Endothelial cell of umbilical vein (primary cell): ENCODE data around the gene CCDC93. TPM values are rescaled to one million over a fixed set of nuclear protein-coding genes. Genes with fewer than 3 reads are reported as not detected.

Source experiments
- BruUV-seq: library from RNA; stranded (reverse); fragments of 400-500 nt; replicated peaks from 2 replicates; lab custom pipeline; 2021; lab: Mats Ljungman, UMichigan
- CTCF ChIA-PET: fragments of 300-600, 350-600 bp; sonication (Branson Sonifier 250); formaldehyde crosslinking; loops from one replicate; lab custom pipeline; 2021; ENCODE audit warnings: antibody characterized with exemption, inconsistent platforms; lab: Charles Lee
- POLR2A ChIA-PET: fragments of 300-600, 350-600 bp; sonication (Branson Sonifier 250); formaldehyde crosslinking; loops from one replicate; lab custom pipeline; 2021; ENCODE audit warnings: antibody characterized with exemption, inconsistent platforms; lab: Charles Lee
- DNase-seq: peaks from one replicate; pipeline ENCODE4 v3.0.0-alpha.2; 2011; ENCODE audit warnings: low read depth, low spot score
- FAIRE-seq: peaks from 2 replicates; lab custom pipeline; 2011; peaks lifted over from hg19 to GRCh38; lab: Jason Lieb, UNC
- H2AFZ ChIP-seq: 2 replicates; pipeline ENCODE4 v1.6.0; 2012; ENCODE audit warnings: low read depth, low read length, control low read depth, inconsistent platforms
- H3K27ac ChIP-seq: 2 replicates; pipeline ENCODE4 v1.5.1; 2011; ENCODE audit warnings: low read depth, mild to moderate bottlenecking, control low read depth, low read length, moderate library complexity; ENCODE audit not compliant: insufficient read depth
- H3K27me3 ChIP-seq, 2 experiments: 2 replicates each; pipeline versions ENCODE4 v1.6.0 to v1.6.1; 2011; ENCODE audit warnings: low read length in 2 of 2, mixed read lengths in 1 of 2; ENCODE audit not compliant: control insufficient read depth in 2 of 2, insufficient read depth in 2 of 2
- H3K36me3 ChIP-seq, 2 experiments: 2 replicates in 1 of 2; 3 replicates in 1 of 2; pipeline ENCODE4 v1.5.1; 2011; ENCODE audit warnings: low read length in 2 of 2, mild to moderate bottlenecking in 1 of 2, moderate library complexity in 1 of 2; ENCODE audit not compliant: control insufficient read depth in 2 of 2, insufficient read depth in 2 of 2; ENCODE audit errors: extremely low read depth in 1 of 2
- H3K4me1 ChIP-seq: 3 replicates; pipeline ENCODE4 v1.5.1; 2011; ENCODE audit warnings: mild to moderate bottlenecking, low read length; ENCODE audit not compliant: control insufficient read depth, insufficient read depth; ENCODE audit errors: extremely low read depth
- H3K4me2 ChIP-seq: 2 replicates; pipeline ENCODE4 v1.6.1; 2011; ENCODE audit warnings: low read length, control low read depth, mixed read lengths; ENCODE audit not compliant: insufficient read depth
- H3K4me3 ChIP-seq, 3 experiments: fragments of 200-600 bp in 1 of 3; sonication (generic), shearing (Covaris generic) in 1 of 3; replicated peaks in 1 of 3; 2 replicates each; pipeline ENCODE4 v1.5.1; 2011 to 2016; ENCODE audit warnings: control low read depth in 3 of 3, low read length in 3 of 3, mild to moderate bottlenecking in 2 of 3, inconsistent platforms in 1 of 3, low read depth in 1 of 3, moderate library complexity in 1 of 3; ENCODE audit not compliant: insufficient read depth in 1 of 3
- H3K79me2 ChIP-seq: 2 replicates; pipeline ENCODE4 v1.6.0; 2012; ENCODE audit warnings: low read length, inconsistent platforms; ENCODE audit not compliant: control insufficient read depth, insufficient read depth
- H3K9ac ChIP-seq: replicated peaks from 2 replicates; pipeline ENCODE3; 2011; ENCODE audit warnings: low read length, control low read depth; ENCODE audit not compliant: insufficient read depth; ENCODE audit errors: extremely low read depth
- H3K9me1 ChIP-seq: replicated peaks from 3 replicates; pipeline ENCODE4 v1.6.0; 2011; ENCODE audit warnings: mild to moderate bottlenecking, low read length; ENCODE audit not compliant: control insufficient read depth, insufficient read depth; ENCODE audit errors: extremely low read depth
- H3K9me3 ChIP-seq: replicated peaks from 2 replicates; pipeline ENCODE4 v1.5.1; 2012; ENCODE audit warnings: low read length, inconsistent platforms; ENCODE audit not compliant: control insufficient read depth, insufficient read depth
- H4K20me1 ChIP-seq: replicated peaks from 2 replicates; pipeline ENCODE3; 2011; ENCODE audit warnings: mild to moderate bottlenecking, low read length; ENCODE audit not compliant: control insufficient read depth, insufficient read depth; ENCODE audit errors: extremely low read depth
- CTCF ChIP-seq, 2 donors: IDR thresholded peaks; 1 replicate in 1 of 2; 2 replicates in 1 of 2; pipeline ENCODE4 v1.5.1; 2011; ENCODE audit warnings: low read length in 2 of 2, mild to moderate bottlenecking in 2 of 2, moderate library complexity in 2 of 2, control low read depth in 1 of 2, inconsistent platforms in 1 of 2, low read depth in 1 of 2; ENCODE audit not compliant: insufficient read depth in 1 of 2; ENCODE audit errors: extremely low read depth in 1 of 2
- EZH2 ChIP-seq: IDR thresholded peaks from 2 replicates; pipeline ENCODE4 v1.6.1; 2012; ENCODE audit warnings: borderline replicate concordance, low read depth, mild to moderate bottlenecking, moderate library complexity, low read length, inconsistent platforms; ENCODE audit not compliant: severe bottlenecking
- FOS ChIP-seq: IDR thresholded peaks from 2 replicates; pipeline ENCODE4 v1.6.1; 2011; ENCODE audit warnings: mild to moderate bottlenecking, low read length, moderate library complexity, borderline replicate concordance; ENCODE audit not compliant: insufficient read depth
- GATA2 ChIP-seq: IDR thresholded peaks from 2 replicates; pipeline ENCODE4 v1.7.0; 2011; ENCODE audit warnings: low read depth, mild to moderate bottlenecking, moderate library complexity, mixed read lengths, low read length; ENCODE audit not compliant: insufficient read length, insufficient read depth
- JUN ChIP-seq: IDR thresholded peaks from 2 replicates; pipeline ENCODE4 v1.6.1; 2011; ENCODE audit warnings: borderline replicate concordance, low read depth; ENCODE audit not compliant: insufficient read length, insufficient read depth
- MAX ChIP-seq: IDR thresholded peaks from 2 replicates; pipeline ENCODE4 v1.6.1; 2011; ENCODE audit not compliant: insufficient read depth, insufficient read length
- MYC ChIP-seq: IDR thresholded peaks from one replicate; pipeline ENCODE4 v1.6.1; 2011; ENCODE audit warnings: mild to moderate bottlenecking, low read depth, low read length
- POLR2A ChIP-seq: IDR thresholded peaks from 2 replicates; pipeline ENCODE4 v1.6.1; 2012; ENCODE audit warnings: low read depth, mild to moderate bottlenecking, control low read depth, low read length
- POLR2AphosphoS5 ChIP-seq: IDR thresholded peaks from 2 replicates; pipeline ENCODE4 v1.6.1; 2012; ENCODE audit warnings: low read depth, mild to moderate bottlenecking, control low read depth, low read length, moderate library complexity; ENCODE audit not compliant: insufficient read depth
- dilution Hi-C: fragments of 300-500 bp; cut with MboI; formaldehyde crosslinking; loops from one replicate; pipeline ENCODE4 v1.15.0; 2019; ENCODE audit warnings: low sequenced_read_pairs; ENCODE audit not compliant: extremely low pct_ligation_motif_present
- intact Hi-C: fragments of 100-400 bp; cut with micrococcal nuclease; formaldehyde crosslinking; loops from one replicate; pipeline ENCODE4 v1.10.0; 2022
- polyA plus RNA-seq, 4 experiments: library from polyadenylated mRNA; depleted of rRNA in 3 of 4; stranded (reverse) in 3 of 4; unstranded in 1 of 4; fragments of >200 nt; gene quantifications; 2 replicates each; pipeline versions ENCODE4 v1.2.1 to v1.2.3, GENCODE V29; 2011 to 2012; ENCODE audit warnings: missing spikeins in 1 of 4
- total RNA-seq: library from RNA; stranded (reverse); gene quantifications from 2 replicates; pipeline ENCODE4 v1.2.3, GENCODE V29; 2021

Gene CCDC93
- total and polyA plus RNA-seq, 2 donors (not counting 3 experiments of a cell fraction or from before 2014, with no cell fraction given): 13.8 to 35.1 TPM

- H3K4me1 ChIP-seq: peaks cover 37% of the 10 kb centered on the region
- POLR2A ChIA-PET: no interaction called here
- H2AFZ ChIP-seq: no peak overlapping the region
- H4K20me1 ChIP-seq: no peaks in the 10 kb centered on the region
- no peaks in the 10 kb centered on the region for H3K27me3 ChIP-seq
- no TSS peak for BruUV-seq
- FAIRE-seq (no peak), DNase-seq (peak; percentile 9)
- no peak overlapping the region for H3K4me3 ChIP-seq
- H3K36me3 ChIP-seq: peaks cover 0 to 1% of the 10 kb centered on the region in 2 experiments
- H3K27ac ChIP-seq: no peak overlapping the region
- no peaks in the 10 kb centered on the region for H3K9me1 ChIP-seq
- intact Hi-C loops: no loop called here
- H3K9me3 ChIP-seq: no peaks in the 10 kb centered on the region
- CTCF ChIA-PET: interaction anchor here (1.0 to 6.6 kb wide), 4 partner anchors 16 to 147 kb away, joined by 3 to 63 read pairs (median 6); partner anchors contain the start of gene DDX18
- no peak overlapping the region for H3K4me2 ChIP-seq
- H3K9ac ChIP-seq: no peak overlapping the region
- dilution Hi-C loops: no loop called here
- TF ChIP-seq EZH2 (no peak), FOS (no peak), CTCF (IDR thresholded peaks at IDR 0.05; ENCODE audit: extremely low read depth in 1 of 2, insufficient read depth in 1 of 2, low read depth in 1 of 2, low read length in 2 of 2) (no peak), GATA2 (no peak), POLR2AphosphoS5 (no peak), MAX (no peak), JUN (no peak), MYC (no peak), POLR2A (no peak)
- H3K79me2 ChIP-seq: no peaks in the 10 kb centered on the region
These were observed 52.7 kb downstream of the CCDC93 start for GRCh38 chr2:117961201-117961600.
